Inflammatory macrophage treated with lipopolysaccharide for 4 hours (primary cell): ENCODE data around the gene ITGA7.
A peak's percentile ranks its signal among the peaks of the same experiment; 100 is the strongest.

Experiments
- DNase-seq: peaks from one replicate; pipeline ENCODE4 v3.0.0-alpha.2; 2020

Gene ITGA7

GRCh38 chr12:55733021-55733555, 25.4 kb upstream of the ITGA7 start:
- no peak for DNase-seq

GRCh38 chr12:55732288-55732687, 24.6 kb upstream of the ITGA7 start:
- no peak for DNase-seq

- DNase-seq, result peak; percentile 65
Observed at GRCh38 chr12:55729819-55730818, 22.4 kb upstream of the ITGA7 start.

- peak; percentile 94 for DNase-seq
Observed at GRCh38 chr12:55728939-55729818, 21.5 kb upstream of the ITGA7 start, which contains the start of gene CD63. TSS of gene CD63 (minus strand) at chr12:55729009. CDS start at chr12:55728341, 668 bp downstream.

- DNase-seq, result peak; percentile 58
Observed at GRCh38 chr12:55728186-55728938, 20.7 kb upstream of the ITGA7 start.

- DNase-seq, result peak; percentile 76
Observed at GRCh38 chr12:55727643-55728185, 20.0 kb upstream of the ITGA7 start.

GRCh38 chr12:55726971-55727370, 19.3 kb upstream of the ITGA7 start:
- DNase-seq, result peak; percentile 78

GRCh38 chr12:55725556-55725955, 17.9 kb upstream of the ITGA7 start:
- DNase-seq, result no peak

- DNase-seq, result no peak
Observed at GRCh38 chr12:55724940-55725309, 17.2 kb upstream of the ITGA7 start.

- peak; percentile 69 for DNase-seq
Observed at GRCh38 chr12:55724226-55724939, 16.7 kb upstream of the ITGA7 start.

GRCh38 chr12:55723516-55724225, 16.0 kb upstream of the ITGA7 start:
- DNase-seq, result no peak

GRCh38 chr12:55722948-55723347, 15.2 kb upstream of the ITGA7 start:
- no peak for DNase-seq

GRCh38 chr12:55721601-55722213, 14.0 kb upstream of the ITGA7 start:
- no peak for DNase-seq

- peak; percentile 72 for DNase-seq
Observed at GRCh38 chr12:55720894-55721444, 13.3 kb upstream of the ITGA7 start.

GRCh38 chr12:55720071-55720564, 12.4 kb upstream of the ITGA7 start, which contains the start of gene RDH5:
TSS of gene RDH5 (plus strand) at chr12:55720393. CDS start at chr12:55721185, 792 bp downstream.
- no peak for DNase-seq

GRCh38 chr12:55719371-55719770, 11.7 kb upstream of the ITGA7 start:
- DNase-seq, result no peak

- DNase-seq, result no peak
Observed at GRCh38 chr12:55718624-55719275, 11.0 kb upstream of the ITGA7 start.

GRCh38 chr12:55718015-55718414, 10.3 kb upstream of the ITGA7 start:
- DNase-seq, result no peak
